HepG2 (cell line): ENCODE measurements around the gene CNNM2. TPM values are rescaled to one million over a fixed set of nuclear protein-coding genes. Genes with fewer than 3 reads are reported as not detected.

Experiments used
- ATAC-seq: fragments of 200-7000 bp; cut with Tn5 transposase; 3 replicates; pipeline ENCODE4 v1.9.1; 2020; ENCODE audit warnings: mild to moderate bottlenecking, moderate library complexity
- BruUV-seq: library from RNA; stranded (reverse); fragments of 400-500 nt; replicated peaks from 2 replicates; lab custom pipeline; 2021; lab: Mats Ljungman, UMichigan
- CTCF ChIA-PET: fragments of 300-600 bp; formaldehyde crosslinking; extraction: SDS; loops from one replicate; lab custom pipeline; 2021; ENCODE audit warnings: low total read pairs, inconsistent platforms, low intra/inter-chr PET ratio; lab: Yijun Ruan, JAX
- POLR2A ChIA-PET: fragments of 350-600 bp; sonication (Branson Sonifier 250); formaldehyde crosslinking; loops from one replicate; lab custom pipeline; 2020; ENCODE audit warnings: antibody characterized with exemption, inconsistent platforms; lab: Yijun Ruan, JAX
- DNase-seq: peaks from one replicate; pipeline ENCODE4 v3.0.0-alpha.2; 2015; ENCODE audit warnings: low spot score
- FAIRE-seq: peaks from 3 replicates; lab custom pipeline; 2011; peaks lifted over from hg19 to GRCh38; lab: Jason Lieb, UNC
- H2AFZ ChIP-seq: one replicate; pipeline ENCODE4 v1.6.1; 2011; ENCODE audit warnings: low read length, inconsistent platforms
- H3K27ac ChIP-seq: fragments of 300-600 bp; 3 replicates; pipeline ENCODE4 v1.8.0; 2011; ENCODE audit warnings: mixed run types, mild to moderate bottlenecking, mixed read lengths, low read length, inconsistent platforms; ENCODE audit not compliant: insufficient read depth; ENCODE audit errors: extremely low read length
- H3K27me3 ChIP-seq, 2 experiments: fragments of 200-600 bp in 1 of 2; 2 replicates in 1 of 2; 3 replicates in 1 of 2; pipeline versions ENCODE4 v1.6.0 to v1.8.0; 2011; ENCODE audit warnings: low read length in 2 of 2, mild to moderate bottlenecking in 2 of 2, moderate library complexity in 2 of 2, inconsistent platforms in 1 of 2; ENCODE audit not compliant: insufficient read depth in 2 of 2, control insufficient read depth in 1 of 2
- H3K36me3 ChIP-seq, 2 experiments: fragments of 200-600 bp in 1 of 2; replicated peaks in 1 of 2; 2 replicates in 1 of 2; 3 replicates in 1 of 2; pipeline versions ENCODE4 v1.5.1 to v1.8.0; 2011; ENCODE audit warnings: low read length in 2 of 2, inconsistent platforms in 1 of 2; ENCODE audit not compliant: insufficient read depth in 2 of 2, control insufficient read depth in 1 of 2
- H3K4me1 ChIP-seq: 2 replicates; pipeline ENCODE4 v1.5.1; 2012; ENCODE audit warnings: low read length, inconsistent platforms; ENCODE audit not compliant: insufficient read depth
- H3K4me2 ChIP-seq: 2 replicates; pipeline ENCODE4 v1.6.0; 2011; ENCODE audit warnings: low read depth, low read length, inconsistent platforms
- H3K4me3 ChIP-seq, 3 experiments: fragments of 200-600 bp in 1 of 3; sonication (generic), shearing (Covaris generic) in 1 of 3; replicated peaks in 1 of 3; 2 replicates each; pipeline ENCODE4 v1.5.1; 2011 to 2016; ENCODE audit warnings: low read length in 3 of 3, inconsistent platforms in 2 of 3, low read depth in 2 of 3, mild to moderate bottlenecking in 2 of 3, control low read depth in 1 of 3, mixed read lengths in 1 of 3; ENCODE audit not compliant: insufficient read depth in 1 of 3
- H3K79me2 ChIP-seq: one replicate; pipeline ENCODE4 v1.6.1; 2011; ENCODE audit warnings: low read length, inconsistent platforms; ENCODE audit not compliant: insufficient read depth
- H3K9ac ChIP-seq: 2 replicates; pipeline ENCODE4 v1.6.0; 2011; ENCODE audit warnings: mild to moderate bottlenecking, low read depth, low read length, inconsistent platforms; ENCODE audit not compliant: insufficient read depth
- H3K9me3 ChIP-seq: 2 replicates; pipeline ENCODE4 v1.5.1; 2012; ENCODE audit warnings: mild to moderate bottlenecking, low read length
- H4K20me1 ChIP-seq: 2 replicates; pipeline ENCODE4 v1.6.0; 2011; ENCODE audit warnings: inconsistent platforms, mild to moderate bottlenecking, low read length, moderate library complexity; ENCODE audit not compliant: insufficient read depth
- ETV6 ChIP-seq: sonication (generic); formaldehyde crosslinking; conservative IDR thresholded peaks from 2 replicates; pipeline ENCODE4 v1.4.0; 2020; ENCODE audit warnings: missing genetic modification reagents
- FOSL2 ChIP-seq: sonication (generic); formaldehyde crosslinking; IDR thresholded peaks from 2 replicates; pipeline ENCODE4 v1.4.0; 2020; ENCODE audit warnings: missing genetic modification reagents
- FOXA3 ChIP-seq: IDR thresholded peaks from 2 replicates; pipeline ENCODE4 v1.6.1; 2016; ENCODE audit warnings: missing genetic modification reagents, missing compliant biosample characterization
- KLF6 ChIP-seq: IDR thresholded peaks from 2 replicates; pipeline ENCODE4 v1.8.0; 2016; ENCODE audit warnings: missing biosample characterization, missing genetic modification reagents
- LCORL ChIP-seq, 2 experiments: fragments of 450-650 bp in 1 of 2; sonication (generic) in 1 of 2; formaldehyde crosslinking in 1 of 2; IDR thresholded peaks; 2 replicates each; pipeline versions ENCODE4 v1.5.0 to v1.6.1; 2017 to 2020; ENCODE audit warnings: antibody characterized with exemption in 1 of 2, missing genetic modification reagents in 1 of 2
- NFATC3 ChIP-seq: sonication (generic); formaldehyde crosslinking; IDR thresholded peaks from 2 replicates; pipeline ENCODE4 v1.5.1; 2020; ENCODE audit warnings: mild to moderate bottlenecking, missing genetic modification reagents
- NRL ChIP-seq: sonication (generic); formaldehyde crosslinking; IDR thresholded peaks from 2 replicates; pipeline ENCODE4 v1.5.0; 2020; ENCODE audit warnings: missing genetic modification reagents, mild to moderate bottlenecking, moderate library complexity, borderline replicate concordance
- SETDB1 ChIP-seq: sonication (generic); formaldehyde crosslinking; IDR thresholded peaks from 2 replicates; pipeline ENCODE4 v1.5.1; 2020; ENCODE audit warnings: missing genetic modification reagents, mild to moderate bottlenecking, borderline replicate concordance
- SNAPC2 ChIP-seq: sonication (generic); formaldehyde crosslinking; IDR thresholded peaks from 2 replicates; pipeline ENCODE4 v1.8.1; 2022; ENCODE audit warnings: mild to moderate bottlenecking, missing genetic modification reagents
- ZBTB21 ChIP-seq: sonication (generic); formaldehyde crosslinking; IDR thresholded peaks from 2 replicates; pipeline ENCODE4 v1.4.0; 2020; ENCODE audit warnings: missing genetic modification reagents
- WGBS: methylation state at CpG from one replicate; pipeline ENCODE4 v1.1.6; 2017; ENCODE audit warnings: low lambda C conversion rate; 5-methylcytosine and 5-hydroxymethylcytosine counted together
- in situ Hi-C: cut with HindIII; loops from 2 replicates; pipeline ENCODE4 v1.10.0; 2017; ENCODE audit warnings: low pct_unique_long_range_greater_than_20kb; ENCODE audit not compliant: extremely low pct_ligation_motif_present
- intact Hi-C: fragments of 100-400 bp; cut with micrococcal nuclease; formaldehyde crosslinking; loops from one replicate; pipeline ENCODE4 v1.10.0; 2022; ENCODE audit not compliant: unreplicated experiment
- polyA plus RNA-seq, 8 experiments: library from polyadenylated mRNA; depleted of rRNA in 3 of 8; stranded (reverse) in 7 of 8; unstranded in 1 of 8; fragments of >200 nt; fragmentation: Illumina TruSeq in 4 of 8; extraction: Trizol in 4 of 8; gene quantifications; 2 replicates each; pipeline versions ENCODE4 v1.2.1 to v1.2.3, GENCODE V29; 2011 to 2016; ENCODE audit warnings: low read depth in 4 of 8, missing spikeins in 1 of 8, mixed read lengths in 1 of 8; ENCODE audit not compliant: insufficient read depth in 1 of 8
- total RNA-seq, 5 experiments: library from RNA; depleted of rRNA; stranded (reverse); fragments of >200 nt; fragmentation: Illumina TruSeq; extraction: Trizol; gene quantifications; 2 replicates each; pipeline ENCODE4 v1.2.3, GENCODE V29; 2016; ENCODE audit warnings: low read depth in 1 of 5
- TF ChIP-seq, protein P1 (sequence below): sonication (generic); formaldehyde crosslinking; IDR thresholded peaks from 2 replicates; pipeline ENCODE4 v1.5.1; 2020; ENCODE audit warnings: mild to moderate bottlenecking, missing genetic modification reagents, moderate library complexity
- TF ChIP-seq, protein P2 (sequence below): sonication (generic); formaldehyde crosslinking; IDR thresholded peaks from 2 replicates; pipeline ENCODE4 v1.4.0; 2020; ENCODE audit warnings: missing genetic modification reagents

CNNM2 gene
- total and polyA plus RNA-seq, 2 of the 13 experiments (the other 11 are each of a cell fraction or from before 2014, with no cell fraction given) = 7.1 to 9.0 TPM

DNA sequence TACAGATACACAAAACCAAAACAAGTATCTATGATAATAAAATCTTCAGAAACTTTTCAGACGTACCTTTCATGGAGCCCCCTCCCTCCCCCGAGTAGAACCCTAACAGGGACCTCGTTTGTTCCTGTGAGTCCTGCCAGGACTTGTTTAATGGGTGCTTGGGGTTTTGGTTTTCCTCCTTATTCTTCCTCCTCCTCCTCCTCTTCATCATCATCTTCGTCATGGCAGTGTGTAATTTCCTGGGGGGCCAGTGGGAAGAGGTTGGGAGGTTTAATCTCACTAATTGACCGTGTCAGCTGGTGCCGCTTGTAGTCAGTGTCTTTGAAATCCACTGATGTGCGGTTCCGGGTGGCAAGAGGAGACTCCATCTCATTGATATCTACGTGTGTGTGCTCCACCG lies 171.4 kb downstream of the CNNM2 start:
- Histone ChIP-seq H3K4me1 (peaks cover 23% of the 10 kb centered on the region), H3K4me3 (no peak overlapping the region), H2AFZ (no peak overlapping the region), H3K36me3 (peaks cover 23 to 69% of the 10 kb centered on the region in 2 experiments), H3K27me3 (no peaks in the 10 kb centered on the region), H3K9me3 (no peaks in the 10 kb centered on the region), H3K27ac (no peak overlapping the region), H3K79me2 (no peaks in the 10 kb centered on the region), H3K4me2 (no peak overlapping the region), H3K9ac (no peak overlapping the region), H4K20me1 (no peaks in the 10 kb centered on the region)
- WGBS = 91% methylated on average over 10 of the region's 10 CpGs
- FAIRE-seq = no peak
- intact Hi-C loops (no loop called here), in situ Hi-C loops (loop anchor here (10.0 kb wide), 1 partner anchor 155 kb away; the partner anchor contains the start of gene RPEL1)
- BruUV-seq = no TSS peak
- ChIA-PET POLR2A (no interaction called here), CTCF (no interaction called here)
- no peak for ATAC-seq
- no peak for DNase-seq
- no peak for TF ChIP-seq SNAPC2 (CRISPR knock-in tag)
- no peak for TF ChIP-seq FOXA3 (CRISPR knock-in tag)
- TF ChIP-seq NFATC3 (CRISPR knock-in tag) = no peak
- TF ChIP-seq NRL (CRISPR knock-in tag) = no peak
- TF ChIP-seq, protein P1, sequence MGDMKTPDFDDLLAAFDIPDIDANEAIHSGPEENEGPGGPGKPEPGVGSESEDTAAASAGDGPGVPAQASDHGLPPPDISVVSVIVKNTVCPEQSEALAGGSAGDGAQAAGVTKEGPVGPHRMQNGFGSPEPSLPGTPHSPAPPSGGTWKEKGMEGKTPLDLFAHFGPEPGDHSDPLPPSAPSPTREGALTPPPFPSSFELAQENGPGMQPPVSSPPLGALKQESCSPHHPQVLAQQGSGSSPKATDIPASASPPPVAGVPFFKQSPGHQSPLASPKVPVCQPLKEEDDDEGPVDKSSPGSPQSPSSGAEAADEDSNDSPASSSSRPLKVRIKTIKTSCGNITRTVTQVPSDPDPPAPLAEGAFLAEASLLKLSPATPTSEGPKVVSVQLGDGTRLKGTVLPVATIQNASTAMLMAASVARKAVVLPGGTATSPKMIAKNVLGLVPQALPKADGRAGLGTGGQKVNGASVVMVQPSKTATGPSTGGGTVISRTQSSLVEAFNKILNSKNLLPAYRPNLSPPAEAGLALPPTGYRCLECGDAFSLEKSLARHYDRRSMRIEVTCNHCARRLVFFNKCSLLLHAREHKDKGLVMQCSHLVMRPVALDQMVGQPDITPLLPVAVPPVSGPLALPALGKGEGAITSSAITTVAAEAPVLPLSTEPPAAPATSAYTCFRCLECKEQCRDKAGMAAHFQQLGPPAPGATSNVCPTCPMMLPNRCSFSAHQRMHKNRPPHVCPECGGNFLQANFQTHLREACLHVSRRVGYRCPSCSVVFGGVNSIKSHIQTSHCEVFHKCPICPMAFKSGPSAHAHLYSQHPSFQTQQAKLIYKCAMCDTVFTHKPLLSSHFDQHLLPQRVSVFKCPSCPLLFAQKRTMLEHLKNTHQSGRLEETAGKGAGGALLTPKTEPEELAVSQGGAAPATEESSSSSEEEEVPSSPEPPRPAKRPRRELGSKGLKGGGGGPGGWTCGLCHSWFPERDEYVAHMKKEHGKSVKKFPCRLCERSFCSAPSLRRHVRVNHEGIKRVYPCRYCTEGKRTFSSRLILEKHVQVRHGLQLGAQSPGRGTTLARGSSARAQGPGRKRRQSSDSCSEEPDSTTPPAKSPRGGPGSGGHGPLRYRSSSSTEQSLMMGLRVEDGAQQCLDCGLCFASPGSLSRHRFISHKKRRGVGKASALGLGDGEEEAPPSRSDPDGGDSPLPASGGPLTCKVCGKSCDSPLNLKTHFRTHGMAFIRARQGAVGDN (CRISPR knock-in tag) = no peak
- no peak for TF ChIP-seq ETV6
- TF ChIP-seq, protein P2, sequence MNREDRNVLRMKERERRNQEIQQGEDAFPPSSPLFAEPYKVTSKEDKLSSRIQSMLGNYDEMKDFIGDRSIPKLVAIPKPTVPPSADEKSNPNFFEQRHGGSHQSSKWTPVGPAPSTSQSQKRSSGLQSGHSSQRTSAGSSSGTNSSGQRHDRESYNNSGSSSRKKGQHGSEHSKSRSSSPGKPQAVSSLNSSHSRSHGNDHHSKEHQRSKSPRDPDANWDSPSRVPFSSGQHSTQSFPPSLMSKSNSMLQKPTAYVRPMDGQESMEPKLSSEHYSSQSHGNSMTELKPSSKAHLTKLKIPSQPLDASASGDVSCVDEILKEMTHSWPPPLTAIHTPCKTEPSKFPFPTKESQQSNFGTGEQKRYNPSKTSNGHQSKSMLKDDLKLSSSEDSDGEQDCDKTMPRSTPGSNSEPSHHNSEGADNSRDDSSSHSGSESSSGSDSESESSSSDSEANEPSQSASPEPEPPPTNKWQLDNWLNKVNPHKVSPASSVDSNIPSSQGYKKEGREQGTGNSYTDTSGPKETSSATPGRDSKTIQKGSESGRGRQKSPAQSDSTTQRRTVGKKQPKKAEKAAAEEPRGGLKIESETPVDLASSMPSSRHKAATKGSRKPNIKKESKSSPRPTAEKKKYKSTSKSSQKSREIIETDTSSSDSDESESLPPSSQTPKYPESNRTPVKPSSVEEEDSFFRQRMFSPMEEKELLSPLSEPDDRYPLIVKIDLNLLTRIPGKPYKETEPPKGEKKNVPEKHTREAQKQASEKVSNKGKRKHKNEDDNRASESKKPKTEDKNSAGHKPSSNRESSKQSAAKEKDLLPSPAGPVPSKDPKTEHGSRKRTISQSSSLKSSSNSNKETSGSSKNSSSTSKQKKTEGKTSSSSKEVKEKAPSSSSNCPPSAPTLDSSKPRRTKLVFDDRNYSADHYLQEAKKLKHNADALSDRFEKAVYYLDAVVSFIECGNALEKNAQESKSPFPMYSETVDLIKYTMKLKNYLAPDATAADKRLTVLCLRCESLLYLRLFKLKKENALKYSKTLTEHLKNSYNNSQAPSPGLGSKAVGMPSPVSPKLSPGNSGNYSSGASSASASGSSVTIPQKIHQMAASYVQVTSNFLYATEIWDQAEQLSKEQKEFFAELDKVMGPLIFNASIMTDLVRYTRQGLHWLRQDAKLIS (CRISPR knock-in tag) = no peak
- TF ChIP-seq FOSL2 (CRISPR knock-in tag) = no peak
- TF ChIP-seq LCORL (IDR thresholded peaks at IDR 0.05) = no peak
- no peak for TF ChIP-seq LCORL (CRISPR knock-in tag; IDR thresholded peaks at IDR 0.05)
- TF ChIP-seq ZBTB21 (CRISPR knock-in tag) = no peak
- TF ChIP-seq SETDB1 (CRISPR knock-in tag) = no peak
- TF ChIP-seq KLF6 (CRISPR knock-in tag) = no peak
